ENCODE measurements around the gene ZBTB9.

The ZBTB9 gene

DNA sequence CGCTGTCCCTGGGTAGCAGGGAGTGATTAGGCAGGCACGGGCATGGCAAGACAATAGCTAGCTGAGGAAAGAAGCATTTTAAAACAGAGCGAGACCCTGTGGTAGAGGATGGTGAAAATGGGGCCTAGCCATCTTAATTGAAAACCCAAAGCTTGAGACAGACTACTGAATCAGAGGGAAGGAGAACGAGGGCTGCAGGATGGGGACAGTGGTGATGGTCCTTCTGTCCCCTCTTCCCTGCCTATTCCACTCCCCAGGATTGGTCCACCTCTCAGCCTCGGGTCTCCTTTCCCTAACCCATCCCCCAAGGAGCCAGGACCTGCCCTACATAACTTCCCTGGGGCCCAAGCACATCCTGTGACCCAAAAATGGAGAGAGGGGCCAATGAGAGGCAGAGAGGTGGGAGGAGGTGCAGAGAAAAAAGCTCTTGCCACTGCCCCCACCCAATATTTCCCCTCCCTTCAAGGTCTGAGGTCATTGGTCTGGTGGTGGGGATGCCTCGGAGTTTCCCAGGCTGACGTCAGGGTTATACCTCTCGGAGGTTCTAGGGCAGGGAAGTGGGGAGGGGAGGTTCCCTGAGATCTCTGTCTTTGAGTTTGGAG lies 35.6 kb upstream of the ZBTB9 start:
- DNase-seq (ENCODE audit: low read depth, low spot score), result peak; percentile 31

DNA sequence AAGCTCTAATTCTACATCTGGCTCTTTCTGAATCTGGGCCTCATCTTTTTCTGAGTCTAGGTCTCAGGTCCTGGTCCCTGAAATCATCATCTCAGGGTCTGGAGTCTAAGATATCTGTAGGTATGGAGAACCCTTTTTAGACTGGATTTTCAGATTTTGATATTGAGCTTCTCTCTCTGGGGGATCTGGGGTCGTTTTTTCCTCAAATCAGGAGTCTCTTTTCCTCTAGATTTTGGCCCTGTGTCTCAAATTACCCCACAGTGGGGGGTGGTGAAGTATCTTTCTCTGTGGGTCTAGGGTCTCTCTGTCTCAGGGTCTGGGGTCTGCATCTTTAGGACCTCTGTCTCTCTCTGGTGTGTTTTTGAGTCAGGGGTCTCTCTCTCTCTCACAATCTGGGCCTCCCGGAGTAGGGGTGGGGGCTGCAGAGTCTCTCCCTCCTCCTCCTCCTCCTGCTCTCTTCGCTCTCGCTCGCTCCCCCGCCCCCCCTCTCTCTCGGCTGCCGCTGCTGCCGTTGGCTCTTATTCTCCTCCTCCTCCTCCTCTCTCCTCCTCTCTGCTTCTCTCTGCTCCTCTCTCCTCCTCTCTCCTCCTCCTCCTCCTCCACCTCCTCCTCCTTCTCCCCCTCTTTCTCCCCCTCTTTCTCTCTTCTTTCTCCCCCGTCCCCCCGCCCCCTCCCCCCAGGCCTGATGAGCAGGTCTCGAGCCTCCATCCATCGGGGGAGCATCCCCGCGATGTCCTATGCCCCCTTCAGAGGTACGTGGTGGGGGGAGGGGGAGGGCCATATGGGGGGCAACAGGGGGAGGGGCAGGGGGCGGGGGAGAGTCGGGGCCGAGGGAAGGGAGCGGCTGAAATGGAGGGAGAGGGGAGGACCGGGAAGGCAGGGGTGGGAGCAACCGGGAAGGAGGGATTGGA lies 34.5 kb upstream of the ZBTB9 start, which contains the start of gene SYNGAP1:
TSS of gene SYNGAP1 (plus strand) at position 486 of the 911 bp plus-strand sequence. CDS start at position 686, 200 bp downstream.
- peak; percentile 69 for DNase-seq (ENCODE audit: low read depth, low spot score)

DNA sequence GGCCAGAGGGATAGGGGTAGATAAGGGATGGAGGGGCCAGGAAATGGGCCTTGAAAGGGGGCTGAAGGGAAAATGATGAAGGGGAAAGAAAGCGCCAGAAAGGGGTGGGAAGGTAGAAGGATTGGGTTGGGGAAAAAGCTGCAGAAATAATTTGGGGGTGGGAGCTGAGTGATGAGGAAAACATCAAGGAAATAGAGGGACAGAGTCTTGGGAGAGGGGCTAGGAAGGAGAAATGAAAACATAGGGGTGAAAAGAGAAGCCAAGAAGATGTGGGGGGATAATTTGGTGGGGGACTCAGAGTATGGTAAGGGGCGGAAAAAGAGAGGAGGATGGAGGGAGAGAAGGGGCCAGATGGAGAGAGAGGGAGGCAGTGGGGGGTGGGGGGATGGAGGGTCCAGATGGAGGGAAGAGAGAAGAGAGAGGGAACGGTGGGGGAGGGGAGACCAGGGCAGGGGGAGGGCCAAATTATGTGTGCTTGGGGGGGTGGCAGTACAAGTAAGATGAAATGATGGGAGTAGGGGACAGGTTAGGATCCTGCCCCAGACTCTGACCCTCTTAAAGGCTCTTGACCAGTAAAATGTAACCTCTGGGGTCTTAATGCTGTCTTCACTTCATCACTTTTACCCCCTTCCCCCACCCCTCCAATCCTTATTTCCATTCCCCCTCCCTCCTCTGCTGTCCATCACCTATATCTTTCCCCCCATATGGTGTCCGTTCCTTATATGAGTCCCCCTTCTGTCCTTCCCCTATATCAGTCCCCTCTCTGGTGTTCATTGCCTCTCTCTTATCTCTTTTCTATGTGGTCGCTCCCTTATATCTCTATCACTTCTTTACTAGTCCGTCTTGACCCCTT lies 33.7 kb upstream of the ZBTB9 start:
- DNase-seq (ENCODE audit: low read depth, low spot score), result no peak

DNA sequence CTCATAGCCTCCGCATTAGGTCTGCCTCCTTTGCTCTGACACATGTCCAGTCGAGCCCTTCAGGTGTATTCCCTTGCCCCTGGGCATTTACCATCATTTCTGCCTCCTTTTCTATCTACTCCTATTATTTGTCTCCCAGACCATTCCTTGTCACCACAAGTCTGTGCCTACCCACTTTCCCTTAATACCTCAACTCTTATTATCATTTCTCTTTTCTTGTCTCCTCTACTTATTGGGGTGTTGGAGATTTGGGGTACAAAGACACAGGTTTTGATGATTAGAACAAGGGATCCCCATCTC lies 33.1 kb upstream of the ZBTB9 start:
- no peak for DNase-seq (ENCODE audit: low read depth, low spot score)

DNA sequence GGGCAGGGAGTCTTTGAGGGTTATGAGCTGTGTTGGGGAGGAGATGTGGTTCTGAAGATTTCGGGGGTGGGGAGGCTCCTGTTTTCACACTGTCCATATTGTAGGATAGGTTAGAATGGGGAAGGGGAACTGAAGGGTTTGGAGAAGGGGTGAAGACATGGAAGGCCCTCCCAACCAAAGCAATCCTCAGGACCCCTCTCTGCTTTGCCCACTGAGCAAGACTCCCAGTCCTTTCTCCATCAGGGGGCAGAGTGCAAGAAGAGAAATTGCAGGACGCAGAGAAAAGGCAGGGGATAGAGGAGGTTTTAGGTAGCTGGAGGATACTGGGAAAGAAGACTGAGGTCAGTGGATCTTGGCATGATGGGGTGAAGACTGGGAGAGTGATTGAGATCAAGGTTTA lies 30.6 kb upstream of the ZBTB9 start:
- no peak for DNase-seq (ENCODE audit: low read depth, low spot score)

DNA sequence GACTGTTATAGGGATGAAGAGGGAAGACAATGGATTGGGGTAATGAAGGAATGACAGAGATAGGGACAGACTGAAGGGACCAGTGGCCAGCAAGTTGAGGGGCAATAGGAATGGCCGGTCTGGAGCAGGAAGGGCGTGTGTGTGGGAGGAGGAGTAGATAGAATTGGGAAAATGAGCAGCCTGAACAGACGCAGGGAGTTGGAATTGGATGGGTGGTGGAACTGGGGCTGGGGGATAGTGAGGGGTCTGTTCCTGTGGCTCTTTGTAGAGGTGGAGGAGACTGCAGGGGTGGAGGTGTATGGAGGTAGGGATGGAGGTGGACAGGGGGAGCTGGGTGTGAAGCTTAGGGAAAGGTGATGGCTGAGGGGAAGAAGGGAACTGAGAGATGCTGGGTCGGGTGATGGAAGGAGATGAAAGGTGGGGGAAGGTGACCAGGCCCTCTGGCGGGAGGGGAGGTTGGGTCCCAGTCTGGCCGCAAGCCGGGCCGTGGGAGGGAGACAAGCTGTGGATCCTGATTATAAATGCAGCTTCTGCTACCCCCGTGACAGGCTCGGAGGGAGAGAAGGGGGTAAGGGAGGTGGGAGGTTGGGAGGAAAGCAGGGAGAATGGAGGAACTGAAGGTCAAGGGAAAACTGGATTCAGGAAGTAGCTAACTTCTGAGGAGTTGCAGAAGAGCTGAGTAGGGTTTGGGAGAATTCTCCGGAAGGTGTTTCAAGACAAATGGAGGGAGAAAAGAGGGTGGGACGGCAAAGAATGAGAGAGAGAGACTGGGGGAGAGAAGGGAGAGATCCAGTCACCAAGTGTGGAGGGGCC lies 29.3 kb upstream of the ZBTB9 start:
- DNase-seq (ENCODE audit: low read depth, low spot score), result no peak

DNA sequence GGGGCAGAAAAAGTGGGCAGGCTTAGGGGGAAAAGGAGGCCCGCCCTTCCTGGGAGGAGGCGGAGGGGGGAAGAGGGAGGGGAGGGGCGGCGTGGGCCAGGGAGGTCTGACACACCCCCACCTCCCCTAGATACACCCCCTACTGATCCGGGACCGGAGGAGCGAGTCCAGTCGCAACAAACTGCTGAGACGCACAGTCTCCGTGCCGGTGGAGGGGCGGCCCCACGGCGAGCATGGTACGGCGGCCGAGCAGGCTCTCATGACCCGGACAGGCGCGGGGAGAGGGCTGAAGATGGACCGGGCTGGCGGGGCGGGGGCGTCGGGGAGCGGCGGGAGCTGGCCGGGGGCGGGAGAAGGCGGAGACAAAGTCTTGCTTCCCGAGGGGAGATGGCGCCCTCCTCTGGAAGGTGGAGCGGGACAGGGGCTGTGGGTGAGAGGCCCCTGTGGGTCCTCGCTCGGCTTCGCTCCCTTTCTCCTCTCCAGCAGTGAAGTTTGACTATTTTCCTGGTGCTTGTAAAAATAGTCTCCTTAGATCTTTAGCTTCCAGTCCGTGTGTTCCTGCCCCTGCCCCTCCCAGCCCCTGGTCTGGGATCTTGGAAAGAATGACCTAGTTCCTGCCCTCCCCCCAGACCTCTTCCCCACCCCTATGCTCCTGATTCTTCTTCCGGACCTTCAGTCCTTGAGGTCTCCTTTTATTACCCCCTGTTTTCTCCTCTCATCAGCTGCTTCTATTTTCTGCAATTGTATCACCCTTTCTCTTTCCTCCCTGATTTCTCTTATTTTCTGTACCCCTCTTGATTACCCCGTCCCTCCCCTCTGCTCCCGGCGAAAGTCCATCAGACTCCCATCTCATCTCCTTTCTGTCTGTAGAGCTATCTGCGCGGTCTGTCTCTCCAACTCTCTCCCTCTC lies 28.5 kb upstream of the ZBTB9 start:
- DNase-seq (ENCODE audit: low read depth, low spot score), result peak; percentile 92

DNA sequence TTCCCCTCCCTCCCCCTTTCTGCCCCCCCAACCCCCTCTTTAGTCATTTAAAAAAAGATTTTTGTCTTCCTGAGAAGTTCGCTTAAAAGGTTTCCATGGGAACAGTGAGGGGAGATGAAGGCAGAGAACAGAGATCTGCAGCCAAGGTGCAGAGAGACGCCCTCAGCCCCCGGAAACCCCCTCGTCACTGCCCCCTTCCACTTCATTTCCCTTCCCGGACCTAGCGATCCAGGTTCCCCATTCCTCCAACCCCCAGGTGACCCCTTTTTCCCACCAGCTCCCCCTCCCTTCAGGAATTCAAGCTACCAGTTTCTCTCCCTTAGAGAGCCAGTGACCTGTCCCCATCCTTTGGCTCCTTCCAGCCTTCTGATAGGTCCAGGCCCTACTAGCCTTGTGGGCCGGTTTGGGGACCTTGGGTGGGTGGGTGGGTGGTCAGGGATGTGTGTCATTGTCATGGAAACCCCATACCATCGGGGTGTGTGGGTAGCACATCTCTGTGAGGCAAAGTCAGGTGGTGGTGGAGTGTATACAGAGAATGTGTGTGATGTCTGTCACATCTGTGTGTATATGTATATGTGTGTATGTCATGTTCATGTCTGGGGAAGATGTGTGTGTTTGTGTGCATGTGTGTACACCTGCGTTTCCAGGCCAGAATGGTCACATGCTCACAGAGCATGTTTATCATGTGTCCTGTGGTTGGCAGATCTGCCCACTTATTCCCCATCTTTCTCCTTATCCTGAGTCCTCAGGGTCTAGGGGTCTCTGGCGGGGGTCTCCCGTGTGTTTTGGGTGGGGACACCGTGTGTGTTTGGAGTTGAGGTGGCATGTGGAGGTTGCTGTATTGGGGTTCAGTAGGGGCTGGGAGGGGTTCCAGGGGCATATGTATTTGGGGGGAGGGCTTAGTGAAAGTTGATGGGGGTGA lies 27.5 kb upstream of the ZBTB9 start:
- DNase-seq (ENCODE audit: low read depth, low spot score), result peak; percentile 15

DNA sequence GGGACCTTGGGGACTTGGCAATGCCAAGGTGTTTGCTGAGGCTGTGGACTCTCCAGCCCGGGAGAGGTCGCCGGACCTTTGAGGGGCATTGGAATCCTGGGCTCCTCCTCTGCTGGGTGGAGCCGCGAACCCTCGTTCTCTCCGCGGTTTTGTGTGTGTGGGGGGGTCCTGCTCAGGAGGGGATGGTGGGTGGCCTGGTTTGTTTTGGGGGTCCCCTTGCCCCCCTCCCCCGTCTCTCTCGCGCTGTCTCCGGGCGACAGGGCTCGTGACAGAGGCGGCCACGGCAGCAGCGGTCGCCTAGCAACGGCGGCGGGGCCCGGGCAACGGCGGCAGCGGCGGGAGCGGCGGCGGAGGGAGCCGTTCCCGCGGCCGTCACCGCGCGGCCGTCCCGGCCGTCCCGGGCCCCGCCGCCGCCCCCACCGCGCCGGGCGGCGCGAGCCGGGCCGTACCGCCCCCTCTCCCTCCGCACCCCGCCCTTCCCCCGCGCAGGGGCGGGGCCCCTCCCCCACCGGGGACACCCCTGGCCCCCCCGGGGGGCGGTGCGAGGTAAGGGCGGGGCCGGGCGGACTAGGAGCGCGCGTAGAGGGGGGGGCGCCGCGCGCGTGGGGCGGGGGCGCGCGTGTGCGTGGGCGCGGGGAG lies 26.7 kb upstream of the ZBTB9 start:
- peak; percentile 58 for DNase-seq (ENCODE audit: low read depth, low spot score)

DNA sequence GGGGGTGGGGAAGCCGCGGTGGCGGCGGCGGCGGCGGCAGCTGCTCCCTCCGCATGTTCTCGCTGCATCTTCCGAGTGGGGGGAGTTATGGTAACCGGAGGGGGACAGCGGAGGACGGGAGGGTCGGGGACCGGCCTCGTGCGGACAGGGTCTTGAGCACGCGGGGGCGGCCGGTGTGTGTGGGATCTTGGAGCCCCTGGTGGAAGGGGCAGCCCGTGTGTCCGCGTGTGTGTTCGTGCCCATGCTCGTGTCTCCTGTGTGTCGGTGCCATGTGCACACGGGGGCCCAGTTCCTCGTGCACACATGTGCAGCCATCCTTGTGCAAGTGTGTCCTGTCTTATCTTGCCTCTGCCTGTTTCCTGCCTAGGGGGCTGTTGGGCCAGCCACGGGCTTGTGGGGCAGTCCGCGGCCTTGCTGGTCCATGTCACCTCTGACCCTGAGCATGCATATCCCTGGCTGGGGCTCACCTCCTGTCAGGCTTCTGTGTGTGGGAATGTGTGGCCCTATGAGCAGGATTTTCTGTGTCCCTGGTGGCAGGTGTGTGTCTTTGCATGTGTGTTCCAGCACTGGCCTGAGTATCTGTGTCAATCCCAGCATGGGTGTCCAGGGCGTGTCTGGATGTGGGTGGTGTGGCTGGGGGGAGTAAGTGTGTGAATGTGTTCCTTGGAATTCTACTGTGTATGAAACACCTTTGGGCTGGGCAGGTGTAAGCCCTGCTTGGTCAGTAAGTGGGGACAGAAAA lies 26.0 kb upstream of the ZBTB9 start:
- peak; percentile 17 for DNase-seq (ENCODE audit: low read depth, low spot score)

DNA sequence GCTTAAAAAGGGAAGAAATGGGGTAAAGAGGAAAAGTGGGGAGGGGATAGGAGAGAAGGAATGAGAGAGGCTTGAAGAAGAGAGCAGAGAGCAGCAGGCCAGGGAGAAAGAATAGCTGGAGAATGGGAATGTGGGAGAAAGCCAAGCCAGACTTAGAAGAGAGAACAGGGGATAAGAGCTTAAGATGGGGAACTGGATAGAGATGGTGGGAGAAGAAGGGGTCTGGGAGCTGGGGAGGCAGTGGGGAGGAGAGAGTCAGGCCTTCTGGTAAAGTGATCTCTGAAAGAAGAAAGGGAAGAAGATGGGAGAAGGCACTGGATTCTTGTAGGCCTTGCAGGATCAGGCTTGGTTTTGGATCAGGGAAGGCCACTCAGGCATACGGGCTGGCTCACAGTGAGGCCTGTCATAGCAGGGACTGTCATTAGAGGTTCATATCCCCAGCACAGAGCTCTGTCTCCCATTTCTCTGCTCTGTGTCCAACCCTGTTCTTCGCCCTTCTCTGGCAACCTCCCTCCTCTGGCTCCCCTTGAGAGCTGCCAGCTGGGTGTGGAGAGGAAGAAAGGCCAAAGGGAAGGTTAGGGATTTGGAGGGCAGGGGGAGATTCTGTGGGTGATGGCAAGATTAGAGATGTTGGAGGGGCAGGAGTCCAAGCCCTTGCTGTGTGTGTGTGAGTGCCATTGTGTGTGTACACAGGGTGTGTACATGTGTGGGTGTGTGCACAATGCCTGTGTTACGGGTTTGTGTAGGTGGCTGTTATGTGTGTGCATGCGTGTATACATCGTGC lies 25.2 kb upstream of the ZBTB9 start:
- DNase-seq (ENCODE audit: low read depth, low spot score), result no peak

DNA sequence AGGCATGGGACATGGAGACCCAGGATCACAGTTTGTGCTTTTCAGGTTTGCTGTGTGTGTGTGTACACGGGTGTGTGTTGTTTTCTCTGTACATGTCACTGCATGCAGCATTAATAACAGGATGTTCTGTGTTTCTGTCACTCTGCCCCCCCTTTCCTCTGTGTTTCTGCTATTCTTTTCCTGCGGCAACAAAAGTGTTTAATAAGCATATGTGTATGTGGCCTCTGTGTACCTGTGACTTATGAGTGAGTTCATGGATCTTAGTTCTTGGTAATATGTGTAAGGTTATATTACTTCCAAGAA lies 24.7 kb upstream of the ZBTB9 start:
- DNase-seq (ENCODE audit: low read depth, low spot score), result no peak

DNA sequence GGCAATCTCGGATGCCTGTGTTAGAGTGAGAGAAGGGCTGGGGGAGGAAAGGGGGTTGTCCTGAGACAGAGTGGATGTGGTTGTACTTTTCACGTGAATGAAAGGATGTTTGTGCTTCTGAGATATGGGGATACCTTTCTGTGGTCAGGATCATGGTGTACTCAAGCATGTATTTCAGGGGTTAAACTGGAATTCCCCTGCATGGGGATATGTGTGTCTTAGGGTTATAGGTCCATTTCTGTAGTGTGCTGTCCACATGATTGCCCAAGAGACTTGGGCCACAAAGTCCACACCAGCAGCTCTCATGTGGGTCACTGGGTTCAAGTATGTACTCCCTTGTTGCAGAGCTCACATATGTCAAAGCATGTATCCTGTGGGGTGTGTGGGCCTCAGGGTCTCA lies 24.0 kb upstream of the ZBTB9 start:
- DNase-seq (ENCODE audit: low read depth, low spot score), result no peak

DNA sequence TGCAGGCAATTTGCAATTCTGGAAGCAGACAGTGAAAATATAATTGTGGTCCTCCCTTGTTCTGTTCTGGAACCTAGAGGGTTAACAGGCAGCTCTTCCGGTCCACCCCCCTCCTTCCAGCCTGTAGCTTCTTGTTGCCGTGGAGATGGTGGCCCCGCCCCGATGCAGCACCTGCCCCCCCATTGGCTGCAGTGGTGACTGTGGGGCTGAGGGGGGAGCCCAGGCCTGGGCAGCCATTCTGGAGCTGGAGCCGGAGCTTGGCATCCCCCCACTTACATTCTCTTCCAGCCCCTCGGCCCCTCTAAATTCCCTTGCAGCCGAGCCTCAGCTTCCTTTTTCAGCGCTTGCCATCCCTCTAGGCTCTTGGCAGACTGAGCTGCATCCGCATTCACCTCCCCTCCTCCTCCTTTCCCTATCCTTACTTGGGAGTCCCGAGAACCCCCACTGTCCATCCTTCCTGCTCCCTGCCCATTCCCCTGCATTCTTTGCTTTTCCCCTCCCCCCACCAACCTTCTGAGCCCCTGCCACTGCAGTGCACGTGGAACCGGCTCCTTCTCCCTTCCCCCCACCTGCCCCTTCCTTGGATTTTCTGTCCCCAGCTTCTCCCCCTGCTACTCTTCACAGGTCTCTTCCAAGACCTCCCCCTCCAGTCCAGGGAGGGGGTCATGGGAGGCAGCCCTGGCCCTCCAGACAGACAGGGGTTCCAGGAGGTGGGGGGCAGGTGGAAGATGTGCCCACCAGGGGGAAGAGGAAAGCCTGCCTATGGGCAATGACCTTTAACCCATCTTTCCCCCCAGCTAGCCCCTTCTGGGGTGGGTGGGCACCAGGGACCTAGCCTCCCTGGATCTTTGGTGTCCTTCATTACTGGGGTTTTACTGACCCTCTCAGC lies 23.1 kb upstream of the ZBTB9 start:
- DNase-seq (ENCODE audit: low read depth, low spot score), result peak; percentile 76

DNA sequence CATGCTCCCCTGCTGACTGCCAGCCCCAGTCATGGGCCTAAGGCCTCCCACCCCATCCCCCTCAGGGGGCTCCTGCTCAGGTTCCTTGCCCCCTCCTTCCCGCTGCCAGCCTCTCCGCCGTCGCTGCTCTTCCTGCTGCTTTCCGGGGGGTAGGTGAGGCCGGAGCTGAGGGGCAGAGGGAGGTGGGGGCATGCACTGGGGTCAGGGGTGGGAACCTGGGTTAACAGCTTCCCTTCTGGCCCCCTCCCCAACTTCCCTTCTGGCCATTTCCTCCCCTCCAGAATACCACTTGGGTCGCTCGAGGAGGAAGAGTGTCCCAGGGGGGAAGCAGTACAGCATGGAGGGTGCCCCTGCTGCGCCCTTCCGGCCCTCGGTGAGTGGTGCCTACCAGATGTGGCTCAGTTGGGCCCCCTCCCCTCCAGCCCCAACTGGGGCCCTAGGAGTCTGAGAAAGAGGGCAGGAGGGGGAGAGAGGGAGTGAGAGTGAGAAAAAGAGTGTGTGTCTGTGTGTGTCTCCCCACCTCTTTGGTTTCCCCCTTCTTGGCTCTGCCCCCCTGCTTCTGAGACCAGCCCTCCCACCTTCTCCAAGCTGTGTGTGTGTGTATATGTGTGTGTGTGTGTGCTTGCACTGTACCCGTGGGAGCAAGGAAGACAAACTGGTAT lies 22.4 kb upstream of the ZBTB9 start:
- DNase-seq (ENCODE audit: low read depth, low spot score), result no peak

DNA sequence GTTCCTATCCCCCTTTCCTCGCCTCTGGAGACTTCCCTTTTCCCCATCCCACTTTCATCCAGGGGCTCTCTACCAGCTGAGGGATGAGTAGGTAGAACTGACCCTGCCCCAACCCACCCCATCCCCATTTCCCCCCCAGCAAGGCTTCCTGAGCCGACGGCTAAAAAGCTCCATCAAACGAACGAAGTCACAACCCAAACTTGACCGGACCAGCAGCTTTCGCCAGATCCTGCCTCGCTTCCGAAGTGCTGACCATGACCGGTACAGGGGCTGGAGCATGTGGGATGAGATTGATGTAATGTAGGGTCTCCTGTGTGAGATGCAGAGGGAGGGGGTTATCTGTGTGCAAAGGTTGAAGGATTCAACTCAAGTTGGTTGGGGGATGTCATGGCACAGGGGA lies 21.8 kb upstream of the ZBTB9 start:
- no peak for DNase-seq (ENCODE audit: low read depth, low spot score)

All from astrocyte of the hippocampus (primary cell).